GM18873 (cell line): ENCODE data around the gene SLC4A1AP.

Source experiments
- ATAC-seq: cut with Tn5 transposase; IDR thresholded peaks from one replicate; pipeline ENCODE4 v1.9.1; 2021; ENCODE audit warnings: mild to moderate bottlenecking, moderate library complexity, moderate number of reproducible peaks; ENCODE audit not compliant: unreplicated experiment, low FRiP score

Gene SLC4A1AP

DNA sequence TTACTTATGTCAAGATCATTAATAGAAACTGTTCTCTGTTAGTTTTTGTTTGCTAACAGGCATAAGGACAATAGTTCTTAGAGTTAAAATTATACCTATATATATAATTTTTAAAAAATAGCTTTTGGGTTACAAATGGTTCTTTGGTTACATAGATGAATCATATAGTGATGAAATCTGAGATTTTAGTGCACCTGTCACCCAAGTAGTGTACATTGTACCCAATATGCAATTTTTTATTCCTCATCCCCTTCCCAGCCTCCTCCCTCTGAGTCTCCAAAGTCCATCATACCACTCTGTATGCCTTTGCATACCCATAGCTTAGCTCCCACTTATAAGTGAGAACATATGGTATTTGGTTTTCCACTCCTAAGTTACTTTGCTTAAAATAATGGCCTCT, 26.4 kb downstream of the SLC4A1AP start:
- ATAC-seq, result no peak

DNA sequence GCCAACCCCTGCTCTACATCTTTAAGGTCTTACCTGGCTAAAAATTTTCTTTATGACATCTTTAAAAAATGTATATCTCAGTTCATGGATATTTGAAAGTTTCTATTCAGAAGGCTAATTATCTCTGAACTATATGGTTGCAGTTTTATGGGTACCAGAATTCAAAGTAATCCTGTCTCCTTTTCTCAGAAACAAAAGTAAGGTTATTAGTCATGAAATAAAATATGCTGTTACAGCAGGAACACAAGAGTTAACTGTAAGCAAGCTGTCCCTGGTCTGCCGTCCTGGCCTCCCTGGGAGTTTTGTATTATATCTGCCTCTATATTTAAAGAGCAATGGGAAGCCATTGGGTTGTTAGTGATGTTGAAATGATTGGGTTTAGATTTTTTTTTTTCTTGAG, 34.0 kb downstream of the SLC4A1AP start:
- no peak for ATAC-seq

DNA sequence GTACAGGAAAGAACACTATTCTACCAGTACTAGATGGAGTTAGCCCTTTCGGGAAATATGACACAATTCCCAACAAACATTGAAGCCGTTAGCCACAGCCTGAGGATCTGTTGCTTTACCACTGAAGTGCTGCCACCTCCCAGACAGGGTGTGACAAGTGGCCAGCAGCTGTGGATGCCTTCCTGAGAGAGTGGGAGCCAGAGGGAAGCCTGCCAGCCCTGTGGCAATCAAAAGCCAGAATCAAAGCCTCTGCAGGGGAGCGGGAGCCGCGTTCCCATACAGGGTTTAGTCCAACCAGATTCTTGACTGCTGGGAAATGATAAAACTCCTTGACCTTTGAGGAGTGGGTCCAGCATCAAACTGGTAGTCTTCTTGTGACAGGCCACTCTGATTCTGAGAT, 38.0 kb downstream of the SLC4A1AP start:
- no peak for ATAC-seq

DNA sequence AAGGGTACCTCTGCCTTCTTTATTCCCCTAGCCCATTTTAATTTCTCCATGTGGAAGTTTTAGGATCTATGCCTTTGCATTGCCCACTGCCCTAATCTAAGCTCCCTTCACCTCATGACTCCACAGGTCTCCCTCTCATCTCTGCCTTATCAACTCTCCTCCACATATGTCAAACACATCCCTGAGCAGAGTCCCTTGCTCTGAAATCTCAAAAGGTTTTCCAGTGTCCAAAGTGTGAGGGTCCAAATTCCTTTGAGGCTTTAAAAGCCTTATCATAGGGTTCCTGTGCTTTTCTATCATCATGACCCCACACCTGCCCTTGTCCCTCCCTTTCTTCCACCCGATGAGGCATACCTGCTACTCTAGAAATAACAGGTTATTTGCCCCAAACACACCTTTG, 38.6 kb downstream of the SLC4A1AP start:
- ATAC-seq, result no peak

DNA sequence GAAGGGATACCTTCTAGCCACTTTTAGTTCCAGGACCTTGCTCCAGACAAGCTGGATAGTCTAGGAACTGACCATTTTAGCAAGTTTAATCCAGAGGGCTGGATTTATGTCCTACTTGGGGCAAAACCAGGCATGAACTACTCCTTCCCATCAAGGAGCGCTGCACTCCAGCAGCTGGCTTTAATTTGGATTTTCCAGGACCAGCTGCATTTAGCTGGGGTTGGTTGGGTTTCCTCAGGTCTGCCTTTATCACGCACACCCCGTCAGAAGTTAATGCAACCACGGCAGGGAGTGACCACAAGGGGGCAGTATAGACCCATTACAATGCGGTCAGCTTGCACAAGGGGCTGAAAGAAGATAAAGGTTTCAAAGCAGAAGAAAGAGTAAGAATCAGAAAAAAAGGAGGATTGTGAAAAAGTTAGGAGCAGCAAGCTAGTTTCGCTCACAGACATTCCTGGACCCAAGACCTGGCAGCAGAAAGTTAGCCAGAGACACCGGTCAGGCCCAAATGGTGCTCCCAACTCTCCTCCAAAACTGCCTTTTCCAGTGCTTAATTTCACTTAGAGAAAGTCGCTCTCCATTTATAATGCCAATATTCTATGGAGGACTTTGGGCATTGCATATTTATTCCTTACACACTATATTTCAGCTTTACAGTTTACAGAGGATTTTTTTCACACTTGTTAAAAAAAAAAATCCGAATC, 40.1 kb downstream of the SLC4A1AP start:
- ATAC-seq, result no peak

DNA sequence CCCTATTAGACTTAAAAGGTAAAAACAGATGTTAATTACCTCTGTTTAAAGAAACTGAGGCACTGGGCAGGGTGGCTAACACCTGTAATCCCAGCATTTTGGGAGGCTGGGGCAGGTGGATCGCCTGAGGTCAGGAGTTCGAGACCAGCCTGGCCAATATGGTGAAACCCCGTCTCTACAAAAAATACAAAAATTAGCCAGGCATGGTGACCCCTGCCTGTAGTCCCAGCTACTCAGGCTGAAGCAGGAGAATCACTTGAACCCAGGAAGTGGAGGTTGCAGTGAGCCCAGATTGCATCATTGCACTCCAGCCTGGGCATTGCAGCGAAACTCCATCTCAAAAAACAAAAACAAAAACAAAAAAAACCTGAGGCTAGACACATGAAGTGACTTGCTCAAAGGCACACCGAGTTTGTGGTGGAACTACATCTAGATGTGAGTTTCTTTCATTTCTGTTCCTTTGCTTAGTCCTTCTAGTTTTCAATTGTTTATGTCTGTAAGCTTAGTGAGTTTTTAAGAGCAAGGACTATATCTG, 40.7 kb downstream of the SLC4A1AP start:
- ATAC-seq, result no peak

DNA sequence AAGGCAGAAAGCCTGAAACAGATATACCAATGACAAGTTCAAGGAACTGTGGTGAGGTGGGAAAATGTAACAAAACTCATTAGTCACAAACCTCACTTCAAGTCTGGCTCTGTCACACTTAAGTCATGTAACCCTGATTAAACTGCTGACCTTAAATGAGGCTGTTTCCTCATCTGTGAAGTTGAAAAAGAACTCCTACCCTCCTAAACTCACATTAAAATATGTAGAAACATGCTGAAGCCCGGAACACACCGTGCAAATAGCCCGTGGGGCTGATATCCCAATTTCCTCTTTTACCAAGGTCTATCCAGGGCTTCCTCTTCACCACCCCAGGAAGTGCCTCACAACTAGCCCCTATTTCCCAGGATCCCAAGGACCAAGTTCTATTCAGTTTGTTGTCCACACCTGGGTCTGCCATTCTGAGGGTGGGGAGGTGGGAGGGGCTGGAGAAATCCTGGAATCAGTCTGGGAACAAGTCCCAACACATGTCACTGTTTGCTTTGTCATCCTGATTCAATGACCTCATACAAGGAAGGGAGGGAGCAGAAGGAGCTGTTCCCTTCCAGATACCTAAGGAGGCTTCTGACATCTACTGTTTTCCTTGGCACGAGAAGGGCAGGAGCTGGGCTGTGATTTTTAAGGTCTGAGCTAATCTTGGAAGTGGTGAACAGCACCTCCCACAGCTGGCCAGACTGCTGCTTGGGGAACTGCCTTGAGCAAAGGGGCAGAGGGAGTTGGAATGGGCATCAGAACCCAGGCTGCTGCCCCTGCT, 42.3 kb downstream of the SLC4A1AP start:
- ATAC-seq, result no peak

DNA sequence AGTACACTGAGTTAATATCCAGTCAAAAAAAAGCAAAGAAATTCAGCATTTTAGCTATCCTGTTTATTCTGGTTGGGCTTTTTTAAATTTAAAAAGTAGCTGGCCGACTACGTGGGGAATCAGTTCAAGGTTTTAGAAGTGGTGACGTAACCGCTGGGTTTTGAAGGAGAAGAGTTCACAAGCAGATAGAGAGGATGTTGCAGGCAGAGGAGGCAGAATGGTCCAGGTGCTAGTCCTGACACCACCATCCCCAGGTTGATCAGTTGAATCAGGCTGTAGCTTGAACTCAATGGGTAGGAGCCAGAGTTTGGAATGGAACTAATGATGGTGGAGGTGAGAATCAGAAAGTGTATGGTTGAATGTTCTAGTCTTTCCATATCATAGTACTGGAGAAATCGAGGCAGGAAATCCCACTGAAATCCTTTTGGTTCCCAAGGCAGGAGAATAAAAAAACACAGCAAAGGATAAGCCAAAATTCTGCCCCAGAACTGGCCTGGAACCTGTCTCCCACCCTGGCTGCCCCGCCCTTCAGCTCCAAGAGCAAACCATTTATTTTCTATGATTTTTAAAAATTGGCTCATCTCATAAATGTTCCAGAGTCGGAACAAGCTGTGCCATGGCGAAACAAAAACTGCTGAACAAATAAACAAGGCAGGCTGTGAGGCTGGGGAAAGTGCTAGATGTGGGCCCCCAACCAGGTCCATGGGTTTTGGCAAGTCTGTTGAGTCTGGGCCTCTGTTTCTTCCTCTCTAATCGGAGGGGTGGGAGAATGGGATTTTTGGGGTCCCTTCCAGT, 44.0 kb downstream of the SLC4A1AP start:
- ATAC-seq, result no peak

DNA sequence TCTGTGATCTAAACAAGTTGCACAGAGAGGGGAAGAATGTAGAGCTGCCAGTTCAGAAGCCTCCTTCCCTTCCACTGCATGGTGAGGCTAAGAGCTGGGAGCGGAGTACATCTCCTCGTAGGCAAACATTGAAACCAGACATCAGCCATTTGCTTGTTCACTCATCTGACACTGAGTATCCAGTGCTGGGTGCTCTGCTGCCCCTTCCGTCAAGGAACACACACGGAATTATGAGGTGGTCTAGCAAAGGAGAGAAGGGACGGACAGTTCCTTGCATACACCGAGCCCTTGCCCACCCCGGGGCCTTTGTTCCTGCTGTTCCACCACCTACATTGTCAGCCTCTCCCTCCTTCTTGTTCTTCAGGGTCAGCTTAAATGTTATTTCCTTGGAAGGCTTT, 44.6 kb downstream of the SLC4A1AP start:
- ATAC-seq, result no peak

DNA sequence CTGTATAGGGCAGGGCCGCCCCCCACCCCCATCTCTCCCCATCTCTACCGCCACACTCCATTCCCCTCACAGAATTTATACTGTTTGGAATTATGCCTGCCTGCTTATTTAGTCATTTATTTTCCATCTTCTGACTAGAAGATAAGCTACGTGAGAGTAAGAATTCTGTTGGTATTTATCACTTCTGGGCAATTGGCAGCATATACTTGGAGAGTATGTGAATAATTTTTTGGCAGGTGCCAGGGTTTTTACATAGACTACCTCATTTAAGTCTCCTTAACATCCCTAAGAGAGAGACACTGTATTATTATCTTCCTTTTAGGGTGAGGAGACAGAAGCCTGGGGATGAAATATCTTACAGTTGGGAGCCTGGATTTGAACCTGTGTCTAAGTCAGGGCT, 45.0 kb downstream of the SLC4A1AP start:
- ATAC-seq, result no peak

DNA sequence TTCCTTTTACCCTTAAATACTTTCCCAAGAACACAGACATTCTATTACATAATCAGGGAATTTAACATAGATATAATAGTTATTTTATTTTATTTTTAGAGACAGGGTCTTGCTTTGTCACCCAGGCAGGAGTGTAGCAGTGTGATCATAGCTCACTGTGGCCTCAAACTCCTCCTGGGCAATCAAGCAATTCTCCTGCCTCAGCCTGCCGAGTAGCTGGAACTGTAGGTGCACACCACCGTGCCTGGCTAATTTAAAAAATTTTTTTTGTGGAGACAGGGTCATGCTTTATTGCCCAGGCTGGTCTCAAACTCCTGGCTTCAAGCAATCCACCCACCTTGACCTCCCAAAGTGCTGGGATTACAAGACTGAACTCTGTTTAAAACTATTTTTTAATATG, 45.6 kb downstream of the SLC4A1AP start:
- no peak for ATAC-seq

DNA sequence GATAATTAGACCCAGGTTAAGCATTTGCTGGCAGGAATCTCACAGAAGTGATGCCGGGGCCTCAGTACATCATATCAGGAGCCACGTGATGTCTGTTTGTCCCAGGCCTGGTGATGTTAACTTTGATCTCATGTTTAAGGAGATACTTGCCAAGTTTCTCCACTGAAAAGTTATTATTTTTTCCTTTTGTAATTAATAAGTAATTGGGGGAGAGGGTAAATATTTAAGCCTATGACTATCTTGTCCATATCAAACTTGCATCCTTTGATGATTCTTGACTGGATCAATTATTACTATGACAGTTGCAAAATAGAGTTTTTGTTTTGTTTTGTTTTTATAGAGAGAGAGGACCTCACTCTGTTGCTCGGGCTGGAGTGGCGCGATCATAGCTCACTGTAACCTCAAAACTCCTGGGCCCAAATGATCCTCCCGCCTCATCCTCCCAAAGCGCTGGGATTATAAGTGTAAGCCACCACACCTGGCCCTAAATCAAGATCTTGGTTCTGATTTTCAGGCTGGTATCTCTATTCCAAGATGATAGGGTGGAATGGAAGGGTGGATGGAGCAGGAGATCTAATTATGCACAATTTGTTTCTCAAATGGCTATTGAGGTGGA, 46.4 kb downstream of the SLC4A1AP start:
- no peak for ATAC-seq

DNA sequence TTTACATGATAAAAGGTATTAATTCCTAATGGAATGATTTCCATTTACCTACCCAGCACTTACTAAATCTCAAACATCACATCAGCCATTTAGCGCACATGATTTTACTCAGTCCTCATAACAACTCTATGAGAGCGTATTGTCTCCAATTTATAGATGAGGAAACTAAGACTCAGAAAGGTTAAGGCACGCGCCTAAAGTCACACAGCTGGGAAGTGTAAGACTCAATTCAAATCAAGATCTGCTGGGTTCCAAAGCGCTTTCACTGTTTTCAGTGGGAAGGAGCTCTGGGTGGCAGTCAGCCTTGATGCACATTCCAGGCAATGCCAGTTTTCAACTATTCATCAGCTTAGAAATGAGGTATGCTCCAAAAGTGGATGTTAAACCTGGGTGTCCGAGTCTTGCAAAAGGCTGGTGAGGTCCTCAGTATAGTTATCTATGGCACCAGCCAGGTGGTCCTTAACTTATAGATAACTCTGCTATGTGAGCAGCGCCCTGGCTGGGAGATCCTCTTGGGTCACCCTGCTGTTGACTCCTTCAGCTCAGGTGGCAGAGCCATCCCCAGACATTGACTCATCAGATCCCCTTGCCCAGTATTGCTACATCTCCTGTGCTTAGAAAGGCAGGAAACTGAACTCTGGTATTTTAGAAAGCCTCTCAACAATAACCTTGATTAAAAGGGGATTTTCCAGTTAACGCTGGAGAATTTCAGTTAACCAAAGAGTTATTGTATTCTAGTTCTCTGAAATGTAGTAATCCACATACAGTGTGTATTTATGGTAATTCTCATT, 47.1 kb downstream of the SLC4A1AP start:
- ATAC-seq, result no peak

DNA sequence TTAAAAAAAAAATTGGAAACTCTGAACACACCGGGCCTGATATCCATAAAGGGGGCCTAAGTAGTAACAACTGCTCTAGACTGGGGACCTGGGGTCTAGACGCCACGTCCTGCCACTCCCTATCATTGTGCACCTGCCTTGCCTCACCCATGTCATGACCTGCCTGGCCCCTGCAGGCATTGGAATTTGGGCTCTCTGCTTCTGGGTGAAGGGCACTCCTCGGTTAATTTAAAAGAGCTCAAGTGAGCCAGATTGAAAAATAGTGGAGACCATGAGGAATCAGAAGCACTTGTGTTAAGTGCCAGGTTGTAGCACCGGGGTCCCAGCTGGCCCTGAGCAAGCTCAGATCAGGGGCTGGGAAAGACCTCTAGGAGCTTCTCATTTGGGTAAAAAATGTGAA, 48.1 kb downstream of the SLC4A1AP start:
- ATAC-seq, result no peak

DNA sequence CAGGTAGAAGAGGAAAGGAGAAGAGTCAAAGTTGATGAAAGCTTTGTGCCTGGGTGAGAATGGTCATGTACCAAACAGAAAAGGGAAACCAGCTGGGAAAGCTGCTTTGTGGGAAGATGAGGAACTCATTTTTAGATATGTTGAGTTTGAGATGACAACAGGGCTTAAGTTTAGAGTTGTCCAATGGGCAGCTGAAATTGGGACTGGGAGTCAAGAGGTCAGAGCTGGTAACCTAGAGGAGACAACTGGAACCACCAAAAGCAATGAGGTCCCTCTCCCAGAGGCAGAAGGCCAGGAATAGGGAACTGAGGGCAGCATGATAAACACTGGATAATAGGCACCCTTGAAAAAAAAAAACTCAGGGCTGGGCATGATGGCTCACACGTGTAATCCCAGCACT, 48.8 kb downstream of the SLC4A1AP start:
- no peak for ATAC-seq

DNA sequence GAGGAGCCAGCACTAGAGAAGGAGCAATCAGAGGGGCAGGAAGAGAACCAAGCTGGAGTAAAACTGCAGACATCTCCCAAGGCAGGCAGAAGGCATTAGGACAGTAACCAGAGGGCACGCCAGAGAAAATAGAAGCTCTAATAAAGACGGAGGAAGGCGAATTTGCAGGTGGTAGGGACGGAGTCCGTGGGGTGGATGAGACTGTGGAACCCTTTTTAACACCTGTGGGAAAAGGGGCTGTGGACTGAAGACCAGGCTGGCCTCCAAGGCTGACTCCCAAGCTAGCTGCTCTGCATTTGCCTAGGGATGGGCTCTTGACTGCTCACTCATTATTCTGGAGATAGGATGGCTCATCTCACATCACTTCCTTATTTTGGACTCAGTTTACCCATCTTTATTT, 49.5 kb downstream of the SLC4A1AP start:
- ATAC-seq, result no peak

DNA sequence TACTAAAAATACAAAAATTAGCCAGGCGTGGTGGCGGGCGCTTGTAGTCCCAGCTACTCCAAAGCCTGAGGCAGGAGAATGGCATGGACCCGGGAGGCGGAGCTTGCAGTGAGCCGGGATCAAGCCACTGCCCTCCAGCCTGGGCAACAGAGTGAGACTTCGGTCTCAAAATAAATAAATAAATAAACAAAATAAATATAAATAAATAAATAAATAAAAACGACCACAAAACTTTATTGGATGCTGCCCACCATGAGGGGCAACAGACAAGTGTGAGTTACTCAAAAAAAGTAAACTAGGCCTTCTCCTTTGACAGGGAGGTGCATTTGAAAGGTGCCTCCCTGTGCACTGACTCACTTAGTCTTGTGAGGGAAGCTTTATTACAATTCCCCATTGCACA, 50.4 kb downstream of the SLC4A1AP start:
- no peak for ATAC-seq

DNA sequence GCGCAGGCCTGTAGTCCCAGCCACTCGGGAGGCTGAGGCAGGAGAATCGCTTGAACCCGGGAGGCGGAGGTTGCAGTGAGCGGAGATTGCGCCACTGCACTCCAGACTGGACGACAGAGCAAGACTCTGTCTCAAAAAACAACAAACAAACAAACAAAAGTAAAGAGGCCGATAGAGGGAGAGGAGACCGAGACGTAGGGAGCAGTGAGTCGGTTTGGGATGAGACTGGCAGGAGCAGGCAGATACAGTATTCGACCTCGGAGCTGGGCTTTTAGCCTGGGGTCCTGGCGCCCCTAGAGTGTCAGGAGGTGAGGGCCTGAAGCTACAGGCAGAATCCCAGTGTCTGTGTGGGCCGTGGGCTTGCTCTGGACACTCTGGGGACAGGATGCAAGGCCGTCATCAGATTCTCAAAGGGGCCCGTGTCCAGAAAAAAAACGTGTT, 51.2 kb downstream of the SLC4A1AP start:
- ATAC-seq, result no peak

DNA sequence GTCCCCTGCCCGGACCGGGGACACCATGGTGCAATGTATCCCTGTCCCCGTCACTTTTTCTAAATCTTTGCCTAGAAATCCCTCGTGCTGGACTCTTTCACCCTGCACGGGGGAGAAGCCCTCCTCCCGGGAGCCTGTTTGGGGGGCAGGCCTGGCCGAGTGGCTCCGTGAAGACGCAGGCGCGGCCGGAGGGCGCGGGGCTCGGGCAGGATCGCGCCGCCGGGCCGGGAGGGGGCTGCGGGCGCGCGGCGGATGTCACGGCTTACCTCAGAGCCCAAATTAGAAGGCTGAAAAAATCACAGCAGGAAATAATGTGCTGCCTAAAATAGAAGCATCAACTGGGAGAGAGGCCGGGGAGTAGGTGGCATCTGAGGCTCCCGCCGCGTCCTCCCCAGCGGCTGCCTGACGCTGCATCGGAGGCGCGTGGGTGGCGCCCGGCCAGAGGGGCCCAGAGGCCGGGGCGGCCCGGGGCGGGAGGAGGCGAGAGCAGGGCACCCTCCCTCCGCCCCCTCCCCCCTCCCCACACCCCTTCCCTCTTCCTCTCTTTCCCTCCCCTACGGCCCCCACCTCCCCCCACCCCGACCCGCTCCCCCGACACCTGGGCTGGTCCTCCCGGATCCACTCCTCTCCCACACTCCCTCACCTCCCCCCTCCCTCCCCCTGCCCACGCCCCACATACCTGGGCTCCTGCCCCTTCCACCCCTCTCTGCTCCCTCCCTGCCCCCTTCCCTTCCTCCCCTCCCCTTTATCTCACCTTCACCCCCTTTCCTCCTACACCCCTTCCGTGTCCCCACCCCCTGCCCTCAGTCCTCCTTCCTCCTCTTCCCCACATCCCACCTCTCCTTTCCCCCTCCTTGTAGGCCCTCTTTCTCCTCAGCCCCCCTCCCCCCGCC, 51.9 kb downstream of the SLC4A1AP start:
- ATAC-seq, result no peak
